CD4-positive, alpha-beta T cell treated with Interleukin-15 for 4 hours (primary cell): Measurements from ENCODE around the gene TSSK2.
A peak's percentile ranks its signal among the peaks of the same experiment; 100 is the strongest.

Experiments
- DNase-seq: peaks from one replicate; pipeline ENCODE4 v3.0.0-alpha.2; 2020; ENCODE audit warnings: low spot score

Gene TSSK2

GRCh38 chr22:19106886-19107729, 24.0 kb upstream of the TSSK2 start:
- no peak for DNase-seq

DNA sequence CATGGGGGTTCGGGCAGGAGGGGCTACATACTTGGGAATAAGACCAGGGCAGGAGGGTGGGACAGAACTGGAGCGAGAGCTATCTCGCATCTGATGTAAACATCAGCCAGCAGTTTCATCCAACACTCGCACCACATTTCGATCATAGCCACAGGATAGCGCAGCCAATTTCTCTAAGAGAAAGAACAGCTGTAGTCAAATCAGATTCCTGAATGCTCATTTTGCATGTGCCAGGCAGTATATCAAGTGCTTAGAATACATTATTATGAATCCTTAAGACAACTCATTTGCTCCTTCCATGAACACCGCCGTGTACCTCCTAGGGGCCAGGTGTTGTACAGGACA, 23.4 kb upstream of the TSSK2 start:
- DNase-seq = no peak

DNA sequence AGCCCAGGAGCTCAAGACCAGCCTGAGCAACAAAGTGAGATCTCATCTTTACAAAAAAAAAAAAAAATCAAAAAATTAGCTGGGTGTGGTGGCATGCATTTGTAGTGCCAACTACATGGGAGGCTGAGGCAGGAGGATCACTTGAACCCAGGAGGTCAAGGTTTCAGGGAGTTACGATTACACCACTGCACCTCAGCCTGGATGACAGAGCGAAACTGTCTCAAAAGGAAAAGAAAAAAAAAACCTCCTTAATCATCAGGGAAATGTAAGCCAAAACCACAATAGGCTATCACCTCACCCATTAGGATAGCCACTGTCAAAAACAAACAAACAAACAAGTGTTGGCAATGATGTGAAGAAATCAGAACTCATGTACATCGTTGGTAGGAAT, 22.3 kb upstream of the TSSK2 start:
- DNase-seq = no peak

DNA sequence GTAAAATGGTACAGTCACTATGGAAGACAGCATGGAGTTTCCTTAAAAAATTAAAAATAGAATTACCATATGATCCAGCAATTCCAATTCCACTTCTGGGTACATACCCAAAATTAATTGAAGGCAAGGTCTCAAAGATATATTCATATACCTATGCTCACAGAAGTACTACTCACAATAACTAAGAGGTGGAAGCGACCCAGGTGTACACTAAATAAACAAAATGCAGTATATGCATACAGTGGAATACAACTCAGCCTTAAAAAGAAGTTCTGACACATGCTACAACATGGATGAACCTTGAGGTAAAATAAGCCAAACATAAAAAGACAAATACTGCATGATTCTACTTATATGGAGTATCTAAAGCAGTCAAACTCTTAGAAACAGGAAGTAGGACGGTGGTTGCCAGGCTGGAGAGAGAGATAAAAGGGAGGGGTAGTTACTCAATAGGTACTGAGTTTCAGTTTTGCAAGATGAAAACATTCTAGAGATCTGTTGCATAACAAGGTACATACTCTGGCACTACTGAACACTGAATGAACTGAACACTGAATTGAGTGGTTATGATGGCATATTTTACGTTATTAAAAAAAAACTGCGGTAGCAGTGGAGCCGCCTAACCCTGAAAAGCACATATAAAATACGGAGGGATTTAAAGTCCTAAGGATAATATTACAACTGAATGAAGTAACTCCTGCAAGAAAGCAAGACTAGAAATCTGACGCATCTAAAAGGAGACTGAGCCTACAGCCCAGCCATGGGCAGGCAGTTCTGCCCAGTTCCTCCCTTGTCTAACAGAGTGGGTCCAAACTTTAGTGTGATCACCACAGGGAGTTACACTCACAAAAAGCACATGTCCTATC, 21.7 kb upstream of the TSSK2 start:
- DNase-seq = peak; percentile 75

DNA sequence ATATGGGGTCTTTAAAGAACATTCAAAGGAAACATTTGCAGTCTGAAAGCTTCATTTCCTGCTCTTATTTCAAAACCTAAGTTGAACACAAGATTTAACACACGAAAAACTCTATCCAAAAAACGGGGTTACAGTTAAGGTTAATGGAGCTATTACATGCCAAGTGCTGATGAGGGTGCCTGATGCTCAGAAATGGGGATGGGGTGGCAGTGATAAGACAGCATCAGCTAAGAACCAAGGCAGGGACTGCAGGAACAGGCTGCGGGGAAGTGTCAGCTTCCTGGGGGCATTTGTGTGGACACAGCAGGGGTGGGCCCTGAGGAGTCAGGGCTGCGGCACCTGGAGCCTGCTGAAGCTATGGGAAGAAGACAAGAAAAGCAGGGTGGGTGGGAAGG, 21.0 kb upstream of the TSSK2 start:
- no peak for DNase-seq

- no peak for DNase-seq
Observed at GRCh38 chr22:19110646-19111045, 20.5 kb upstream of the TSSK2 start.

- DNase-seq = no peak
Observed at GRCh38 chr22:19111140-19111539, 20.0 kb upstream of the TSSK2 start.

- DNase-seq = no peak
Observed at GRCh38 chr22:19111584-19111983, 19.5 kb upstream of the TSSK2 start.

DNA sequence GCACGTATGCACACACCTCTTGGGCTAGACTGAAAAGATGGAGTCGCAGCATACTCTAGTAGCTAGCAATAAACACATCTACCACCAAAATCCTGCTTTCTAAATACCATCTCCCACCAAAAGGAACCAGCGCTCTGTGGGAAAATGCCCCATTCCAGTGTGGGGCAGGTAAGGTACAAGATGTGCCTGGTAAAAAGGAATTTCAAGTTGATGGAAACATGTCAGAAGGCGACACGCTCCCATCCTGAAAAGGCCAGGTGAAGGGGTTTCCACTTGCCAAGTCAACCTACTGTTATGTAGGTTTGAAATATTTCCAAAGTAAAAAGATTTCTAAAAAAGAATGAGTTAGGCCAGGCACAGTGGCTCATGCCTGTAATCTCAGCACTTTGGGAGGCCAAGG, 17.7 kb upstream of the TSSK2 start:
- no peak for DNase-seq

DNA sequence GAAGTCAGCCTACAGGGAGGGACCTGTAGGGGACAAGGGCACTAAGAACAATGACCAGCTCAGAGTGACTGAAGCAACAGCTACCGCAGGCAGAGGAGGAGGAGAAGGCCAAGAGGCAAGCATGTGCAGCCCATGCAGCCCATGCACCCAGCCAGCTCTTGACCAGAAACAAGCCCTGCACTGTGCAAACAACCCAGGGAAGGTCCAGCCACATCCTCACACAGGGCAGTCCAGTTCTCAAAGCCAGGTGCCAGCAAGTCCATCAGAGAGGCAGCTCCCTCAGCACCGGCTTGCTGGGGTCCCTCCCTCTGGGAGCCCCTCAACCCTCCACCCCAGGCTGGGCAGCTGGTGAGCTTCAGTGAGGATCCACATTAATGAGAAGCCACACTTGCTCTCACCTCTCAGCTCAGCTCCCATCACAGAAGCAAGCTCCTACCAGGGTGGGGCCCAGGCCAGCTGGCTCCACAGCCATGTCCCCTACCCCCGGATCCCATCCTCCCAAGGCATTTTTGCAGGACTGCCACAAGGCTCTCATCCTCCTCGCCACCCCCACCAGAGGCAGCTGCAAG, 16.0 kb upstream of the TSSK2 start:
- DNase-seq = no peak

GRCh38 chr22:19115628-19116027, 15.5 kb upstream of the TSSK2 start:
- peak; percentile 17 for DNase-seq

DNA sequence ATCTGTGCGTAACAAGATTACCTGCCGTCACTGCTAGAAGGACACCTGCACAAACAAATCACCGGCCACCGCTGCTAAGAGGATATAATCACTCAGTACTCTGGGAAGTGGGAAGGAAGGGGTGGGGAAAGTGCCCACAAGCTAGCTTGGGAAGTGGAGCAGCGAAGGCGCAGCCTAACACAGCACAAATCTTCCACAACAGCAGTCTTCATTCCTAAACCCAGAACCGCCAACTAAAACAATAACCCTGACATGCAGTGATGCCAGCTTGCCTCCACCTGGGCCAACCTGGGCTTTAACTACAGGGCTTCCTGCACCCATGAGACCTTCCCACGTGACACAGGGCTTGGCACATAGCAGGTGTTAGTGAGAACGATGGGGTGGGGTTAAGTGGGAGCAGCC, 14.0 kb upstream of the TSSK2 start:
- no peak for DNase-seq

GRCh38 chr22:19118329-19118880, 12.7 kb upstream of the TSSK2 start:
- peak; percentile 16 for DNase-seq

- DNase-seq = no peak
Observed at GRCh38 chr22:19119949-19120348, 11.2 kb upstream of the TSSK2 start.

GRCh38 chr22:19120829-19121630, 10.1 kb upstream of the TSSK2 start:
- peak; percentile 25 for DNase-seq

DNA sequence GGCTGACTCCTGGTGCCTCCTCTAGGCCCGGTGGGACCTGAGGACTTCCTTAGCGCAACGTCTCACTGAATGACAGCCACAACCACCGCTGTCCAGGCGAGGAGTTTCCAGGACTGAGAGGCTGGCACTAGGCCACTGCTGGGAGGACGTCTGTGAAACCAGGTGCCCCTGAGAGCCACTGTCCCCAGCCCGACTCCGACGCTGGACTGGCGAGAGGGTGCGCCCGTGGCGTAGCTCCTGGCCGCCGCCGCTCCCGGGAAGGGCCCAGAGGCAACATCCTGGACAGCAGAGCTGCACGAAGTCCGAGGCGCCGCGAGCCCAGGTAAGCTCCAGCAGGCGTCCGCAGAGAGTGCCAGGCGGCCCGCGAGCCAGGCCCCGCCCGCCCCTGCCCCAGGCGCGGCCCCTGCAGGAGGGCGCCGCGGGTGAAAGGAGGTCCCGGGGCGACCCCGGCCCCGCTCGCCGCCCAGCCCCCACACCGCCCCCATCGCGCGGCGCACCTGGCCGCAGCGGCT, 9.4 kb upstream of the TSSK2 start:
- peak; percentile 13 for DNase-seq

DNA sequence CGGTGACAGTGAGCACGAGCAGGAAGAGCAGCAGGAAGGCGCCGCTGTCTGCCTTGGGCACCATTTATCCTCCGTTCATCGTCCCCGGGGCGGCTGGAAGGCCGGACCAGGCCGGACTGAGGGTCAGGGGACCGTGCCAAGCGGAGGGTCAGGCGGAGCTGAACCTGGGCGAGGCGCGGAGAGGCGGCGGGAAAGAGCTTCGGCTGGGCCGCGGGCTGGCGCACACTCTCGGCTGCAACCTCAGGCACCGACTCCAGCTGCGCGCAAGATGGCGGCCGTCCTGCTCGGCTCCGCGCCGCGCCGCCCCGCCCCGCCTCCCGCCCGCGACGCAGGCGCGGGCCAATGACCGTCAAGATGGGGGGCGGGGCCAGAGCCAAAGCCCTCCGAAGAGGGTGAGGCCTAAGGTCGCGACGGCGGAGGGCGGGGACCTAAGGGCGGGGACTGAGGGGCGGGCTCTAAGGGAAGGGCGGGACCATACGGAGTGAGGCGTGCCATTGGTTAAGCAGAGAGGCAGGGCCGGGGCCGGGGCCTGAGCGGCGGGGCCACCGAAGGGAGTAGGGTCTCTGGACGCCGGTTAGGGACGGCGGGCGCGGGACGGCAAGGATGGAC, 8.9 kb upstream of the TSSK2 start, which contains the start of gene DGCR2:
DGCR2 (minus strand) TSS at position 270 of the 609 bp plus-strand sequence; CDS start at position 64, 206 bp downstream.
- DNase-seq = peak; percentile 96

- DNase-seq = no peak
Observed at GRCh38 chr22:19122752-19123492, 8.2 kb upstream of the TSSK2 start.

DNA sequence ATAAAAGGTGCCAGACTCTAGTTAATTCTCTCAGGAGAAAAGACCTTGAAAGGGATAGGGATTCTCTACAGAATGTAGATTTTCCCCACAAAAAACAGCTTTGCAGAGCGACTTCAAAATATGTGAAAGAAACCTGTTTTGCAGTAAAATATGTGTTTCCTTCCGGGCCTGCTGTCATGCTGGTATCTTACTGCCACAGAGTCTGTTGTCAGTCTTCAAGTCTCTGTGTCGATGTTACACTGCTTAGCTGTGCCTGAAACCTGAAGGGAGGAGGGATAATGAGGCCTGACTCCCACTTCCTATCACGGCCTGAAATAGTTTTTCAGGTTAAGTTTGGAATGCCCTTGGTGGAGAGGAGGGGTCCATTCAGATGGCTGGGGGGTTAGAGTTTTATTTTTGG, 7.2 kb upstream of the TSSK2 start:
- no peak for DNase-seq

- DNase-seq = no peak
Observed at GRCh38 chr22:19124377-19124776, 6.7 kb upstream of the TSSK2 start.
